Measurements from ENCODE around the gene NDEL1.

- TF ChIP-seq, protein P1, sequence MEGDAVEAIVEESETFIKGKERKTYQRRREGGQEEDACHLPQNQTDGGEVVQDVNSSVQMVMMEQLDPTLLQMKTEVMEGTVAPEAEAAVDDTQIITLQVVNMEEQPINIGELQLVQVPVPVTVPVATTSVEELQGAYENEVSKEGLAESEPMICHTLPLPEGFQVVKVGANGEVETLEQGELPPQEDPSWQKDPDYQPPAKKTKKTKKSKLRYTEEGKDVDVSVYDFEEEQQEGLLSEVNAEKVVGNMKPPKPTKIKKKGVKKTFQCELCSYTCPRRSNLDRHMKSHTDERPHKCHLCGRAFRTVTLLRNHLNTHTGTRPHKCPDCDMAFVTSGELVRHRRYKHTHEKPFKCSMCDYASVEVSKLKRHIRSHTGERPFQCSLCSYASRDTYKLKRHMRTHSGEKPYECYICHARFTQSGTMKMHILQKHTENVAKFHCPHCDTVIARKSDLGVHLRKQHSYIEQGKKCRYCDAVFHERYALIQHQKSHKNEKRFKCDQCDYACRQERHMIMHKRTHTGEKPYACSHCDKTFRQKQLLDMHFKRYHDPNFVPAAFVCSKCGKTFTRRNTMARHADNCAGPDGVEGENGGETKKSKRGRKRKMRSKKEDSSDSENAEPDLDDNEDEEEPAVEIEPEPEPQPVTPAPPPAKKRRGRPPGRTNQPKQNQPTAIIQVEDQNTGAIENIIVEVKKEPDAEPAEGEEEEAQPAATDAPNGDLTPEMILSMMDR (IDR thresholded peaks at IDR 0.05), result no peak
- no peak for TF ChIP-seq POLR2A (IDR thresholded peaks at IDR 0.05)
These were observed 12.6 kb downstream of the NDEL1 start for GRCh38 chr17:8448310-8448709.

Measured in right lobe of liver (tissue), 4 donors.